Upper lobe of left lung (tissue), 4 donors: ENCODE measurements around the gene GPR26.

Experiments
- CTCF ChIP-seq, 6 experiments: fragments of 450-650 bp in 4 of 6; fragments of 200-600 bp in 2 of 6; sonication (generic) in 2 of 6; IDR thresholded peaks; one replicate each; pipeline ENCODE4 v1.5.1; 2016 to 2019; ENCODE audit warnings: antibody characterized with exemption in 6 of 6
- EP300 ChIP-seq, 4 donors: sonication (generic); formaldehyde crosslinking; IDR thresholded peaks; one replicate each; pipeline ENCODE4 v1.5.1; 2017; ENCODE audit warnings: antibody characterized with exemption in 4 of 4, control low read depth in 2 of 4
- POLR2A ChIP-seq, 4 donors: fragments of 450-650 bp; IDR thresholded peaks; one replicate each; pipeline ENCODE4 v1.5.1; 2016 to 2017; ENCODE audit warnings: antibody characterized with exemption in 4 of 4, mild to moderate bottlenecking in 2 of 4
- POLR2AphosphoS5 ChIP-seq, 2 donors: sonication (generic); formaldehyde crosslinking; IDR thresholded peaks; one replicate each; pipeline ENCODE4 v1.5.1; 2017; ENCODE audit warnings: antibody characterized with exemption in 2 of 2

- no peak for TF ChIP-seq CTCF (IDR thresholded peaks at IDR 0.05)
- no peak for TF ChIP-seq POLR2A (IDR thresholded peaks at IDR 0.05)
- TF ChIP-seq EP300 (IDR thresholded peaks at IDR 0.05): no peak
- no peak for TF ChIP-seq POLR2AphosphoS5 (IDR thresholded peaks at IDR 0.05)
These were observed 44.7 kb upstream of the GPR26 start for GRCh38 chr10:123621492-123621891.
